K562 (cell line): ENCODE measurements around the gene ZNF774. TPM values are rescaled to one million over a fixed set of nuclear protein-coding genes. Genes with fewer than 3 reads are reported as not detected.

Experiments used
- ATAC-seq: fragments of 200-7000 bp; cut with Tn5 transposase; 3 replicates; pipeline ENCODE4 v1.9.1; 2020; ENCODE audit warnings: moderate library complexity
- BruUV-seq: library from RNA; stranded (reverse); fragments of 400-500 nt; replicated peaks from 2 replicates; lab custom pipeline; 2021; lab: Mats Ljungman, UMichigan
- CTCF ChIA-PET: fragments of 300-600 bp; formaldehyde crosslinking; extraction: SDS; loops from one replicate; lab custom pipeline; 2021; ENCODE audit warnings: low intra/inter-chr PET ratio; lab: Yijun Ruan, JAX
- POLR2A ChIA-PET: fragments of 300-600, 350-650 bp; sonication (Branson Sonifier 250); formaldehyde crosslinking; extraction: SDS; loops from one replicate; lab custom pipeline; 2021; ENCODE audit warnings: antibody characterized with exemption, inconsistent platforms; lab: Yijun Ruan, JAX
- DNase-seq, 4 experiments: peaks; one replicate each; pipeline versions ENCODE4 v3.0.0 to v3.0.0-alpha.2; 2011 to 2018; ENCODE audit warnings: low spot score in 3 of 4, mixed read lengths in 3 of 4; ENCODE audit errors: extremely low read depth in 1 of 4
- FAIRE-seq: peaks from 2 replicates; lab custom pipeline; 2011; peaks lifted over from hg19 to GRCh38; lab: Jason Lieb, UNC
- H2AFZ ChIP-seq: 2 replicates; pipeline ENCODE4 v1.6.0; 2011; ENCODE audit warnings: low read depth, low read length, control low read depth, inconsistent platforms
- H3K27ac ChIP-seq: fragments of 200-600 bp; 3 replicates; pipeline ENCODE4 v1.8.0; 2011; ENCODE audit warnings: low read depth, mild to moderate bottlenecking, control low read depth, inconsistent platforms, low read length, moderate library complexity, mixed read lengths; ENCODE audit errors: extremely low read depth
- H3K27me3 ChIP-seq, 2 experiments: fragments of 300-600 bp in 1 of 2; 2 replicates in 1 of 2; 3 replicates in 1 of 2; pipeline versions ENCODE4 v1.6.0 to v1.8.0; 2011; ENCODE audit warnings: inconsistent platforms in 2 of 2, low read length in 2 of 2, mild to moderate bottlenecking in 1 of 2, mixed read lengths in 1 of 2, moderate library complexity in 1 of 2; ENCODE audit not compliant: control insufficient read depth in 2 of 2, insufficient read depth in 2 of 2
- H3K36me3 ChIP-seq: fragments of 300-600 bp; 3 replicates; pipeline ENCODE4 v1.8.0; 2011; ENCODE audit warnings: mild to moderate bottlenecking, low read length, inconsistent platforms; ENCODE audit not compliant: control insufficient read depth, insufficient read depth
- H3K4me1 ChIP-seq, 2 experiments: fragments of 200-600 bp in 1 of 2; replicated peaks in 1 of 2; 2 replicates in 1 of 2; 3 replicates in 1 of 2; pipeline versions ENCODE4 v1.5.1 to v1.8.0; 2011; ENCODE audit warnings: inconsistent platforms in 2 of 2, low read length in 2 of 2, mild to moderate bottlenecking in 1 of 2, mixed read lengths in 1 of 2, moderate library complexity in 1 of 2; ENCODE audit not compliant: control insufficient read depth in 2 of 2, insufficient read depth in 2 of 2
- H3K4me2 ChIP-seq: 2 replicates; pipeline ENCODE4 v1.6.1; 2011; ENCODE audit warnings: low read length, control low read depth, inconsistent platforms, mixed read lengths; ENCODE audit not compliant: insufficient read depth
- H3K4me3 ChIP-seq: fragments of 200-600 bp; sonication (generic), shearing (Covaris generic); 2 replicates; pipeline ENCODE4 v1.5.1; 2016; ENCODE audit warnings: control low read depth, inconsistent platforms
- H3K79me2 ChIP-seq: fragments of 200-600 bp; 3 replicates; pipeline ENCODE4 v1.8.0; 2011; ENCODE audit warnings: low read length, inconsistent platforms; ENCODE audit not compliant: control insufficient read depth, insufficient read depth
- H3K9ac ChIP-seq, 2 experiments: 2 replicates each; pipeline versions ENCODE4 v1.6.0 to v1.6.1; 2011; ENCODE audit warnings: low read depth in 2 of 2, low read length in 2 of 2, control low read depth in 1 of 2, inconsistent platforms in 1 of 2, mild to moderate bottlenecking in 1 of 2, mixed read lengths in 1 of 2; ENCODE audit not compliant: insufficient read depth in 1 of 2
- H3K9me1 ChIP-seq: one replicate; pipeline ENCODE4 v1.6.0; 2011; ENCODE audit warnings: inconsistent platforms, mild to moderate bottlenecking, low read length, moderate library complexity; ENCODE audit not compliant: control insufficient read depth, insufficient read depth
- H3K9me3 ChIP-seq: replicated peaks from 2 replicates; pipeline ENCODE4 v1.5.1; 2011; ENCODE audit warnings: low read depth, low read length, inconsistent platforms; ENCODE audit not compliant: control insufficient read depth, insufficient read depth
- H4K20me1 ChIP-seq: replicated peaks from 2 replicates; pipeline ENCODE4 v1.6.1; 2011; ENCODE audit warnings: low read length, inconsistent platforms, mixed read lengths; ENCODE audit not compliant: control insufficient read depth, insufficient read depth
- CTBP1 ChIP-seq: fragments of 450-650 bp; IDR thresholded peaks from 2 replicates; pipeline ENCODE4 v1.6.1; 2016; ENCODE audit warnings: borderline replicate concordance
- KAT8 ChIP-seq: fragments of 450-650 bp; IDR thresholded peaks from 2 replicates; pipeline ENCODE4 v1.6.1; 2016; ENCODE audit warnings: low read depth, mild to moderate bottlenecking
- RNF2 ChIP-seq: sonication (generic); IDR thresholded peaks from 2 replicates; pipeline ENCODE4 v1.6.1; 2016
- ZNF134 ChIP-seq: fragments of 250-450 bp; sonication (Bioruptor Pico); conservative IDR thresholded peaks from 2 replicates; pipeline ENCODE4 v1.4.0; 2020
- WGBS: fragments of 100-300 bp; shearing (Covaris generic); methylation state at CpG from one replicate; pipeline ENCODE4 v1.1.6; 2016; ENCODE audit warnings: low coverage, mixed read lengths; ENCODE audit not compliant: insufficient coverage; ENCODE audit errors: missing lambda C conversion rate; 5-methylcytosine and 5-hydroxymethylcytosine counted together
- in situ Hi-C: fragments of 300-500 bp; cut with MboI; formaldehyde crosslinking; loops from 4 replicates; pipeline ENCODE4 v1.15.0; 2018; ENCODE audit warnings: inconsistent platforms, mixed read lengths
- intact Hi-C: fragments of 100-400 bp; cut with micrococcal nuclease; formaldehyde crosslinking; loops from 2 replicates; pipeline ENCODE4 v1.14.2; 2022
- polyA plus RNA-seq, 8 experiments: library from polyadenylated mRNA; depleted of rRNA in 4 of 8; stranded (reverse) in 5 of 8; unstranded in 3 of 8; fragments of >200 nt; fragmentation: Nextera tagmentation in 2 of 8; fragmentation: Illumina TruSeq in 1 of 8; extraction: Ambion mirVana in 2 of 8; extraction: Trizol in 1 of 8; gene quantifications; 2 replicates each; pipeline versions ENCODE4 v1.2.1 to v1.2.3, GENCODE V29; 2011 to 2014; ENCODE audit warnings: inconsistent platforms in 1 of 8, missing spikeins in 1 of 8
- total RNA-seq, 7 experiments: library from RNA; depleted of rRNA in 6 of 7; stranded (reverse); fragments of >200 nt in 6 of 7; fragmentation: Illumina TruSeq in 2 of 7; extraction: Trizol in 2 of 7; gene quantifications; 2 replicates each; pipeline versions ENCODE4 v1.2.1 to v1.2.3, GENCODE V29; 2011 to 2021; ENCODE audit warnings: low replicate concordance in 1 of 7
- TF ChIP-seq, protein P1 (sequence below): fragments of 200-400 bp; formaldehyde crosslinking; IDR thresholded peaks from 2 replicates; pipeline ENCODE4 v1.6.1; 2017; ENCODE audit warnings: mild to moderate bottlenecking, low read depth, low read length, moderate library complexity
- TF ChIP-seq, protein P2 (sequence below), 3 experiments: IDR thresholded peaks in 2 of 3; conservative IDR thresholded peaks in 1 of 3; 2 replicates each; pipeline ENCODE4 v1.5.1; 2011 to 2012; ENCODE audit warnings: low read length in 3 of 3, mild to moderate bottlenecking in 3 of 3, control low read depth in 2 of 3, improper control_type of control experiment in 1 of 3, inconsistent platforms in 1 of 3, low read depth in 1 of 3, mixed read lengths in 1 of 3, moderate library complexity in 1 of 3; ENCODE audit not compliant: insufficient read depth in 2 of 3

The ZNF774 gene
- total and polyA plus RNA-seq, 9 of the 15 experiments (the other 6 are each of a cell fraction or from before 2014, with no cell fraction given), result 0.32 to 2.0 (median 1.2) TPM

DNA sequence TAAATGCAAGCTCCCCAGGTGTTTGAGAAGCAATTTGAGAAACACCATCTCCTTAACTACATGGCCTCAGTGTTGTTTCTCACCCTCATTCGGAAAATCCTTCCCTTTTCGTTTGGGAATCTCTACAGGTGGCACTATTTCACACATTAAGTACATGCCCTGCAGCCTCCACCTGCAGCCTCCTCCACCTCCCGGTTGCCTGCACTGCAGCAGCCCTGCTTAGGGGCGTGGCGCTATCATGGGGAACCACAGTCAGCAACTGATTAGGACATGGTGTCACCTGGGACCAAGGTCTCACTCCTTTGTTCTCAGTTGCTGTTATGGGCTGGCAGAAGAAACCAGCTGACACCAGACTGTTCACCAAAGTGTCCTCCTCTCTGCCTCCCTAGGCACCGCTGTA lies 11.7 kb upstream of the ZNF774 start:
- no TSS peak for BruUV-seq
- Histone ChIP-seq H3K27ac (no peak overlapping the region), H3K4me2 (no peak overlapping the region), H3K36me3 (no peaks in the 10 kb centered on the region), H3K9ac (0 out of 4 replicates have a peak overlapping the region, but pooled peaks of 1 of the 2 experiments have one; percentile 27), H4K20me1 (no peaks in the 10 kb centered on the region), H3K4me3 (no peak overlapping the region), H3K9me3 (no peaks in the 10 kb centered on the region), H2AFZ (no peak overlapping the region), H3K27me3 (peaks cover 0 to 3% of the 10 kb centered on the region in 2 experiments; a peak in 1 of 5 replicates), H3K79me2 (no peaks in the 10 kb centered on the region), H3K4me1 (no peaks in the 10 kb centered on the region; a peak in 1 of 5 replicates), H3K9me1 (no peaks in the 10 kb centered on the region)
- ATAC-seq (peak; percentile 84), DNase-seq (peak; percentile 21 to 61 (median 44)), FAIRE-seq (no peak)
- TF ChIP-seq RNF2 (no peak), CTBP1 (peak; percentile 60; the same call in 1 of the 2 replicates), ZNF134 (CRISPR knock-in tag) (peak; percentile 83), KAT8 (no peak)
- TF ChIP-seq, protein P1, sequence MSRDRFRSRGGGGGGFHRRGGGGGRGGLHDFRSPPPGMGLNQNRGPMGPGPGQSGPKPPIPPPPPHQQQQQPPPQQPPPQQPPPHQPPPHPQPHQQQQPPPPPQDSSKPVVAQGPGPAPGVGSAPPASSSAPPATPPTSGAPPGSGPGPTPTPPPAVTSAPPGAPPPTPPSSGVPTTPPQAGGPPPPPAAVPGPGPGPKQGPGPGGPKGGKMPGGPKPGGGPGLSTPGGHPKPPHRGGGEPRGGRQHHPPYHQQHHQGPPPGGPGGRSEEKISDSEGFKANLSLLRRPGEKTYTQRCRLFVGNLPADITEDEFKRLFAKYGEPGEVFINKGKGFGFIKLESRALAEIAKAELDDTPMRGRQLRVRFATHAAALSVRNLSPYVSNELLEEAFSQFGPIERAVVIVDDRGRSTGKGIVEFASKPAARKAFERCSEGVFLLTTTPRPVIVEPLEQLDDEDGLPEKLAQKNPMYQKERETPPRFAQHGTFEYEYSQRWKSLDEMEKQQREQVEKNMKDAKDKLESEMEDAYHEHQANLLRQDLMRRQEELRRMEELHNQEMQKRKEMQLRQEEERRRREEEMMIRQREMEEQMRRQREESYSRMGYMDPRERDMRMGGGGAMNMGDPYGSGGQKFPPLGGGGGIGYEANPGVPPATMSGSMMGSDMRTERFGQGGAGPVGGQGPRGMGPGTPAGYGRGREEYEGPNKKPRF, result no peak
- TF ChIP-seq, protein P2, sequence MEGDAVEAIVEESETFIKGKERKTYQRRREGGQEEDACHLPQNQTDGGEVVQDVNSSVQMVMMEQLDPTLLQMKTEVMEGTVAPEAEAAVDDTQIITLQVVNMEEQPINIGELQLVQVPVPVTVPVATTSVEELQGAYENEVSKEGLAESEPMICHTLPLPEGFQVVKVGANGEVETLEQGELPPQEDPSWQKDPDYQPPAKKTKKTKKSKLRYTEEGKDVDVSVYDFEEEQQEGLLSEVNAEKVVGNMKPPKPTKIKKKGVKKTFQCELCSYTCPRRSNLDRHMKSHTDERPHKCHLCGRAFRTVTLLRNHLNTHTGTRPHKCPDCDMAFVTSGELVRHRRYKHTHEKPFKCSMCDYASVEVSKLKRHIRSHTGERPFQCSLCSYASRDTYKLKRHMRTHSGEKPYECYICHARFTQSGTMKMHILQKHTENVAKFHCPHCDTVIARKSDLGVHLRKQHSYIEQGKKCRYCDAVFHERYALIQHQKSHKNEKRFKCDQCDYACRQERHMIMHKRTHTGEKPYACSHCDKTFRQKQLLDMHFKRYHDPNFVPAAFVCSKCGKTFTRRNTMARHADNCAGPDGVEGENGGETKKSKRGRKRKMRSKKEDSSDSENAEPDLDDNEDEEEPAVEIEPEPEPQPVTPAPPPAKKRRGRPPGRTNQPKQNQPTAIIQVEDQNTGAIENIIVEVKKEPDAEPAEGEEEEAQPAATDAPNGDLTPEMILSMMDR (IDR thresholded peaks at IDR 0.05 in 2 of 3, conservative IDR thresholded peaks at IDR 0.05 in 1 of 3; ENCODE audit: insufficient read depth in 2 of 3, low read depth in 1 of 3, low read length in 3 of 3), result peak in 2 of 3 experiments; percentile 26 to 29; a peak in 2 of 6 replicates
- in situ Hi-C loops (no loop called here), intact Hi-C loops (no loop called here)
- ChIA-PET POLR2A (interaction anchor here (0.5 to 1.0 kb wide), 2 partner anchors 126 to 324 kb away, joined by 3 to 4 read pairs; no protein-coding TSS in a partner anchor), CTCF (no interaction called here)
- WGBS, result 10% methylated on average over 6 of the region's 6 CpGs
